Type B pancreatic cell (in vitro differentiated cells): ENCODE results near the gene C16orf46. TPM values are rescaled to one million over a fixed set of nuclear protein-coding genes. Genes with fewer than 3 reads are reported as not detected.

Experiments
- DNase-seq: peaks from one replicate; pipeline ENCODE4 v3.0.0; 2021; ENCODE audit warnings: mixed read lengths; ENCODE audit not compliant: unreplicated experiment; ENCODE audit errors: extremely low spot score
- H3K27ac Mint-ChIP-seq: 2 replicates; pipeline ENCODE4 v1.8.0; 2021; ENCODE audit warnings: mild to moderate bottlenecking, mixed read lengths
- H3K27me3 Mint-ChIP-seq: 2 replicates; pipeline ENCODE4 v1.8.0; 2021; ENCODE audit warnings: mixed read lengths
- H3K36me3 Mint-ChIP-seq: 2 replicates; pipeline ENCODE4 v1.8.0; 2021; ENCODE audit warnings: mixed read lengths
- H3K4me1 Mint-ChIP-seq: one replicate; pipeline ENCODE4 v1.8.0; 2021; ENCODE audit warnings: mixed read lengths; ENCODE audit not compliant: unreplicated experiment
- H3K4me3 Mint-ChIP-seq: 2 replicates; pipeline ENCODE4 v1.8.0; 2021; ENCODE audit warnings: mild to moderate bottlenecking, mixed read lengths
- H3K9me3 Mint-ChIP-seq: 2 replicates; pipeline ENCODE4 v1.8.0; 2021; ENCODE audit warnings: mixed read lengths
- CTCF ChIP-seq: fragments of 200-600 bp; sonication (generic); conservative IDR thresholded peaks from 2 replicates; pipeline ENCODE4 v1.5.0; 2021; ENCODE audit warnings: antibody characterized with exemption, mild to moderate bottlenecking
- total RNA-seq: library from RNA; stranded (reverse); gene quantifications from 2 replicates; pipeline ENCODE4 v1.2.1, GENCODE V29; 2021; ENCODE audit warnings: low replicate concordance

Gene C16orf46
- total RNA-seq, 1 donor from 2014 or later, result 4.4 TPM

GRCh38 chr16:81099958-81100357 lies 22.9 kb upstream of the C16orf46 start:
- TF ChIP-seq CTCF, result no peak
- Mint-ChIP-seq H3K27me3 (no peaks in the 10 kb centered on the region), H3K4me1 (peaks cover 5% of the 10 kb centered on the region), H3K9me3 (peaks cover 5% of the 10 kb centered on the region), H3K4me3 (no peak overlapping the region), H3K36me3 (no peaks in the 10 kb centered on the region), H3K27ac (no peak overlapping the region)
- DNase-seq, result no peak

- TF ChIP-seq CTCF, result no peak
- H3K9me3 Mint-ChIP-seq, result peaks cover 5% of the 10 kb centered on the region
- DNase-seq, result no peak
- no peak overlapping the region for H3K4me3 Mint-ChIP-seq
- H3K36me3 Mint-ChIP-seq, result peaks cover 4% of the 10 kb centered on the region
- no peaks in the 10 kb centered on the region for H3K27me3 Mint-ChIP-seq
- peaks cover 10% of the 10 kb centered on the region for H3K4me1 Mint-ChIP-seq
- no peak overlapping the region for H3K27ac Mint-ChIP-seq
Measured at GRCh38 chr16:81097230-81097629, 20.2 kb upstream of the C16orf46 start.

- peaks cover 8% of the 10 kb centered on the region for H3K36me3 Mint-ChIP-seq
- H3K27ac Mint-ChIP-seq, result peak overlapping the region; percentile 84
- H3K27me3 Mint-ChIP-seq, result no peaks in the 10 kb centered on the region
- H3K9me3 Mint-ChIP-seq, result peaks cover 5% of the 10 kb centered on the region
- H3K4me3 Mint-ChIP-seq, result peak overlapping the region; percentile 75
- TF ChIP-seq CTCF, result no peak
- H3K4me1 Mint-ChIP-seq, result peaks cover 10% of the 10 kb centered on the region
- DNase-seq, result no peak
Measured at GRCh38 chr16:81096715-81097208, 19.7 kb upstream of the C16orf46 start.

- H3K27me3 Mint-ChIP-seq, result no peaks in the 10 kb centered on the region
- H3K4me1 Mint-ChIP-seq, result peaks cover 10% of the 10 kb centered on the region
- peaks cover 8% of the 10 kb centered on the region for H3K36me3 Mint-ChIP-seq
- peak; percentile 98 for DNase-seq
- no peak for TF ChIP-seq CTCF
- H3K27ac Mint-ChIP-seq, result peak within 1 kb of the TSS; percentile 84
- peak within 1 kb of the TSS; percentile 86 for H3K4me3 Mint-ChIP-seq
- peaks cover 5% of the 10 kb centered on the region for H3K9me3 Mint-ChIP-seq
Measured at GRCh38 chr16:81095953-81096714, 19.1 kb upstream of the C16orf46 start, which contains the start of gene GCSH. Gene GCSH (minus strand): TSS chr16:81096395. CDS start chr16:81096278, 117 bp downstream.

- peaks cover 8% of the 10 kb centered on the region for H3K36me3 Mint-ChIP-seq
Measured at GRCh38 chr16:81095653-81095952, 18.6 kb upstream of the C16orf46 start.

More at GRCh38 chr16:81095653-81095952, 18.6 kb upstream of the C16orf46 start:
- no peak for DNase-seq
- no peak for TF ChIP-seq CTCF
- H3K27ac Mint-ChIP-seq, result peak overlapping the region; percentile 41
- H3K27me3 Mint-ChIP-seq, result no peaks in the 10 kb centered on the region
- peaks cover 10% of the 10 kb centered on the region for H3K4me1 Mint-ChIP-seq
- peak overlapping the region; percentile 86 for H3K4me3 Mint-ChIP-seq
- H3K9me3 Mint-ChIP-seq, result peaks cover 5% of the 10 kb centered on the region
